GM23338 (cell line): ENCODE results near the gene NDOR1. TPM values are rescaled to one million over a fixed set of nuclear protein-coding genes. Genes with fewer than 3 reads are reported as not detected.

Source experiments
- ATAC-seq: fragments of 200-7000 bp; cut with Tn5 transposase; 3 replicates; pipeline ENCODE4 v1.9.1; 2020
- DNase-seq: peaks from one replicate; pipeline ENCODE4 v3.0.0-alpha.2; 2015; ENCODE audit warnings: low spot score
- H2AFZ ChIP-seq: fragments of 200-600 bp; sonication (generic); 2 replicates; pipeline ENCODE4 v1.8.0; 2016; ENCODE audit warnings: antibody characterized with exemption, mild to moderate bottlenecking, moderate library complexity
- H3F3A ChIP-seq: fragments of 200-600 bp; sonication (generic); replicated peaks from 2 replicates; pipeline ENCODE4 v1.8.0; 2017; ENCODE audit warnings: antibody characterized with exemption, mixed run types, low read depth
- H3K27ac ChIP-seq: fragments of 200-600 bp; sonication (generic); 2 replicates; pipeline ENCODE4 v1.6.1; 2016; ENCODE audit warnings: low read depth
- H3K27me3 ChIP-seq: fragments of 200-600 bp; sonication (generic); 2 replicates; pipeline ENCODE4 v1.8.0; 2016; ENCODE audit warnings: mild to moderate bottlenecking, mixed run types, moderate library complexity; ENCODE audit not compliant: insufficient read depth
- H3K36me3 ChIP-seq: fragments of 200-600 bp; sonication (generic); 2 replicates; pipeline ENCODE4 v1.8.0; 2016; ENCODE audit warnings: mild to moderate bottlenecking; ENCODE audit not compliant: insufficient read depth
- H3K4me1 ChIP-seq: fragments of 200-600 bp; sonication (generic); 2 replicates; pipeline ENCODE4 v1.8.0; 2016; ENCODE audit warnings: mild to moderate bottlenecking, moderate library complexity; ENCODE audit not compliant: insufficient read depth
- H3K4me2 ChIP-seq: fragments of 200-600 bp; sonication (generic); 2 replicates; pipeline ENCODE4 v1.7.1; 2017; ENCODE audit warnings: mixed run types
- H3K4me3 ChIP-seq: fragments of 200-600 bp; sonication (generic); 2 replicates; pipeline ENCODE4 v1.6.1; 2016; ENCODE audit warnings: mixed run types
- H3K79me2 ChIP-seq: fragments of 200-600 bp; sonication (generic); replicated peaks from 2 replicates; pipeline ENCODE4 v1.8.0; 2017; ENCODE audit warnings: mild to moderate bottlenecking; ENCODE audit not compliant: insufficient read depth
- H3K9me2 ChIP-seq: fragments of 200-600 bp; sonication (generic); 2 replicates; pipeline ENCODE4 v1.8.0; 2017; ENCODE audit not compliant: insufficient read depth
- H4K20me1 ChIP-seq: fragments of 200-600 bp; sonication (generic); replicated peaks from 2 replicates; pipeline ENCODE4 v1.8.0; 2017; ENCODE audit warnings: mild to moderate bottlenecking; ENCODE audit not compliant: insufficient read depth
- H3K27ac Mint-ChIP-seq: 2 replicates; pipeline ENCODE4 v1.8.0; 2020; ENCODE audit warnings: inconsistent platforms, mild to moderate bottlenecking, moderate library complexity, mixed read lengths
- H3K27me3 Mint-ChIP-seq: 3 replicates; pipeline ENCODE4 v1.8.0; 2022; ENCODE audit warnings: low read depth, mild to moderate bottlenecking, moderate library complexity, mixed read lengths, inconsistent platforms; ENCODE audit not compliant: insufficient read depth, poor library complexity
- H3K36me3 Mint-ChIP-seq: 3 replicates; pipeline ENCODE4 v1.8.0; 2021; ENCODE audit warnings: low read depth, mild to moderate bottlenecking, inconsistent platforms, moderate library complexity, mixed read lengths
- H3K4me1 Mint-ChIP-seq: 3 replicates; pipeline ENCODE4 v1.8.0; 2020; ENCODE audit warnings: mild to moderate bottlenecking, inconsistent platforms, mixed read lengths
- H3K4me3 Mint-ChIP-seq: 3 replicates; pipeline ENCODE4 v1.8.0; 2021; ENCODE audit warnings: moderate library complexity, mild to moderate bottlenecking, inconsistent platforms, mixed read lengths
- H3K9me3 Mint-ChIP-seq: 3 replicates; pipeline ENCODE4 v1.8.0; 2020; ENCODE audit warnings: moderate library complexity, mild to moderate bottlenecking, inconsistent platforms, mixed read lengths
- ETS1 ChIP-seq: IDR thresholded peaks from 2 replicates; pipeline ENCODE4 v1.6.1; 2016; ENCODE audit warnings: antibody characterized with exemption
- EZH2phosphoT487 ChIP-seq: fragments of 200-600 bp; sonication (generic); IDR thresholded peaks from one replicate; pipeline ENCODE4 v1.8.1; 2018; ENCODE audit warnings: antibody characterized with exemption; ENCODE audit not compliant: unreplicated experiment
- JUNB ChIP-seq: IDR thresholded peaks from one replicate; pipeline ENCODE4 v1.6.1; 2016; ENCODE audit warnings: antibody characterized with exemption; ENCODE audit not compliant: unreplicated experiment
- POLR2AphosphoS5 ChIP-seq: IDR thresholded peaks from 2 replicates; pipeline ENCODE4 v1.6.1; 2016; ENCODE audit warnings: antibody characterized with exemption, low read depth
- STAT1 ChIP-seq: IDR thresholded peaks from one replicate; pipeline ENCODE4 v1.6.1; 2016; ENCODE audit warnings: antibody characterized with exemption; ENCODE audit not compliant: unreplicated experiment
- ZNF331 ChIP-seq: fragments of 250-450 bp; sonication (Bioruptor Pico); IDR thresholded peaks from 2 replicates; pipeline ENCODE4 v1.5.0; 2020; ENCODE audit warnings: low read depth, mild to moderate bottlenecking, moderate library complexity
- polyA plus RNA-seq: library from polyadenylated mRNA; unstranded; fragments of >200 nt; fragmentation: Nextera tagmentation; extraction: Ambion mirVana; gene quantifications from 2 replicates; pipeline ENCODE4 v1.2.1, GENCODE V29; 2016
- total RNA-seq: library from RNA; depleted of rRNA; stranded (reverse); fragments of >200 nt; shearing (Covaris generic); gene quantifications from 2 replicates; pipeline ENCODE4 v1.2.3, GENCODE V29; 2014
- TF ChIP-seq, protein P1 (sequence below): fragments of 250-450 bp; sonication (Bioruptor Pico); IDR thresholded peaks from 2 replicates; pipeline ENCODE4 v1.5.0; 2020; ENCODE audit warnings: mild to moderate bottlenecking, moderate library complexity

NDOR1 gene
- total and polyA plus RNA-seq, 2 experiments from 2014 or later, result 19.4 to 38.1 TPM

DNA sequence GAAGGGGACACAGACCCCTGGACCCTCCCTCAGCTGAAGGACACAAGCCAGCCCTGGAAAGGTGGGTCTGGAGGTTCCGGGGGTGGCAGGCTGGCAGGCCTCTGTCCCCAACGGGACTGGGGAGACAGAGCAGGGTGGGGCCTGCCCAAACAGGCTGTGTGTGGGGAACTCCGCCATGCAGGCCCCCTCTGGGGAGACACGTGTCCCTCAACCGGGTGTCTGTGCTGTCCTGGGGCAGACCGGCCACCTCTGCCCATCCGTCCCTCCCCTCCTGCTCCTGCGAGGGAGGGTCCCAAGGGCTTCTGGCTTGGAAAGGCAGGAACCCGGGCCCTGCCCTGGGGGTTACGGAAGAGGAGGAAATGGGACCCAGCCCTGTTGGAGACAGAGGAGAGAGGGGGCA is 26.6 kb downstream of the NDOR1 start (continued):
- TF ChIP-seq, protein P1, sequence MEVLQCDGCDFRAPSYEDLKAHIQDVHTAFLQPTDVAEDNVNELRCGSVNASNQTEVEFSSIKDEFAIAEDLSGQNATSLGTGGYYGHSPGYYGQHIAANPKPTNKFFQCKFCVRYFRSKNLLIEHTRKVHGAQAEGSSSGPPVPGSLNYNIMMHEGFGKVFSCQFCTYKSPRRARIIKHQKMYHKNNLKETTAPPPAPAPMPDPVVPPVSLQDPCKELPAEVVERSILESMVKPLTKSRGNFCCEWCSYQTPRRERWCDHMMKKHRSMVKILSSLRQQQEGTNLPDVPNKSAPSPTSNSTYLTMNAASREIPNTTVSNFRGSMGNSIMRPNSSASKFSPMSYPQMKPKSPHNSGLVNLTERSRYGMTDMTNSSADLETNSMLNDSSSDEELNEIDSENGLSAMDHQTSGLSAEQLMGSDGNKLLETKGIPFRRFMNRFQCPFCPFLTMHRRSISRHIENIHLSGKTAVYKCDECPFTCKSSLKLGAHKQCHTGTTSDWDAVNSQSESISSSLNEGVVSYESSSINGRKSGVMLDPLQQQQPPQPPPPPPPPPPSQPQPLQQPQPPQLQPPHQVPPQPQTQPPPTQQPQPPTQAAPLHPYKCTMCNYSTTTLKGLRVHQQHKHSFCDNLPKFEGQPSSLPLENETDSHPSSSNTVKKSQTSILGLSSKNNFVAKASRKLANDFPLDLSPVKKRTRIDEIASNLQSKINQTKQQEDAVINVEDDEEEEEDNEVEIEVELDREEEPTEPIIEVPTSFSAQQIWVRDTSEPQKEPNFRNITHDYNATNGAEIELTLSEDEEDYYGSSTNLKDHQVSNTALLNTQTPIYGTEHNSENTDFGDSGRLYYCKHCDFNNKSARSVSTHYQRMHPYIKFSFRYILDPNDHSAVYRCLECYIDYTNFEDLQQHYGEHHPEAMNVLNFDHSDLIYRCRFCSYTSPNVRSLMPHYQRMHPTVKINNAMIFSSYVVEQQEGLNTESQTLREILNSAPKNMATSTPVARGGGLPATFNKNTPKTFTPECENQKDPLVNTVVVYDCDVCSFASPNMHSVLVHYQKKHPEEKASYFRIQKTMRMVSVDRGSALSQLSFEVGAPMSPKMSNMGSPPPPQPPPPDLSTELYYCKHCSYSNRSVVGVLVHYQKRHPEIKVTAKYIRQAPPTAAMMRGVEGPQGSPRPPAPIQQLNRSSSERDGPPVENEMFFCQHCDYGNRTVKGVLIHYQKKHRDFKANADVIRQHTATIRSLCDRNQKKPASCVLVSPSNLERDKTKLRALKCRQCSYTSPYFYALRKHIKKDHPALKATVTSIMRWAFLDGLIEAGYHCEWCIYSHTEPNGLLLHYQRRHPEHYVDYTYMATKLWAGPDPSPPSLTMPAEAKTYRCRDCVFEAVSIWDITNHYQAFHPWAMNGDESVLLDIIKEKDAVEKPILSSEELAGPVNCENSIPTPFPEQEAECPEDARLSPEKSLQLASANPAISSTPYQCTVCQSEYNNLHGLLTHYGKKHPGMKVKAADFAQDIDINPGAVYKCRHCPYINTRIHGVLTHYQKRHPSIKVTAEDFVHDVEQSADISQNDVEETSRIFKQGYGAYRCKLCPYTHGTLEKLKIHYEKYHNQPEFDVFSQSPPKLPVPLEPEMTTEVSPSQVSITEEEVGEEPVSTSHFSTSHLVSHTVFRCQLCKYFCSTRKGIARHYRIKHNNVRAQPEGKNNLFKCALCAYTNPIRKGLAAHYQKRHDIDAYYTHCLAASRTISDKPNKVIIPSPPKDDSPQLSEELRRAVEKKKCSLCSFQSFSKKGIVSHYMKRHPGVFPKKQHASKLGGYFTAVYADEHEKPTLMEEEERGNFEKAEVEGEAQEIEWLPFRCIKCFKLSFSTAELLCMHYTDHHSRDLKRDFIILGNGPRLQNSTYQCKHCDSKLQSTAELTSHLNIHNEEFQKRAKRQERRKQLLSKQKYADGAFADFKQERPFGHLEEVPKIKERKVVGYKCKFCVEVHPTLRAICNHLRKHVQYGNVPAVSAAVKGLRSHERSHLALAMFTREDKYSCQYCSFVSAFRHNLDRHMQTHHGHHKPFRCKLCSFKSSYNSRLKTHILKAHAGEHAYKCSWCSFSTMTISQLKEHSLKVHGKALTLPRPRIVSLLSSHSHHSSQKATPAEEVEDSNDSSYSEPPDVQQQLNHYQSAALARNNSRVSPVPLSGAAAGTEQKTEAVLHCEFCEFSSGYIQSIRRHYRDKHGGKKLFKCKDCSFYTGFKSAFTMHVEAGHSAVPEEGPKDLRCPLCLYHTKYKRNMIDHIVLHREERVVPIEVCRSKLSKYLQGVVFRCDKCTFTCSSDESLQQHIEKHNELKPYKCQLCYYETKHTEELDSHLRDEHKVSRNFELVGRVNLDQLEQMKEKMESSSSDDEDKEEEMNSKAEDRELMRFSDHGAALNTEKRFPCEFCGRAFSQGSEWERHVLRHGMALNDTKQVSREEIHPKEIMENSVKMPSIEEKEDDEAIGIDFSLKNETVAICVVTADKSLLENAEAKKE (CRISPR knock-in tag), result no peak
- no peak for TF ChIP-seq JUNB
- TF ChIP-seq ZNF331 (CRISPR knock-in tag), result no peak
- no peak for TF ChIP-seq EZH2phosphoT487
- no peak for TF ChIP-seq STAT1
- no peak for TF ChIP-seq POLR2AphosphoS5
- TF ChIP-seq ETS1, result no peak

DNA sequence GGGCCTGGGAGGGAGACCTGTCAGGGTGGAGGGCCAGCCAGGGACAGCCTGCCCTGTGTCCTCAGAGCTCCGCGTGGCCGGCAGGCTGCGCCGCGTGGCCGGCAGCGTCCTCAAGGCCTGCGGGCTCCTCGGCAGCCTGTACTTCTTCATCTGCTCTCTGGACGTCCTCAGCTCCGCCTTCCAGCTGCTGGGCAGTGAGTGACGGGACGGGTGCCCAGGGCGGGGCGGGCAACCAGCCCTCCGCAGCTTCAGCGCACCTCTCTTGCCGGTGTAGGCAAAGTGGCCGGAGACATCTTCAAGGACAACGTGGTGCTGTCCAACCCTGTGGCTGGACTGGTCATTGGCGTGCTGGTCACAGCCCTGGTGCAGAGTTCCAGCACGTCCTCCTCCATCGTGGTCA is 27.0 kb downstream of the NDOR1 start:
- Histone ChIP-seq H3F3A (no peaks in the 10 kb centered on the region), H2AFZ (no peak overlapping the region), H3K4me2 (no peak overlapping the region), H3K4me1 (peaks cover 7% of the 10 kb centered on the region; the same call in 1 of the 2 replicates), H3K4me3 (no peak overlapping the region), H4K20me1 (no peaks in the 10 kb centered on the region), H3K9me2 (no peaks in the 10 kb centered on the region), H3K27me3 (no peaks in the 10 kb centered on the region), H3K36me3 (no peaks in the 10 kb centered on the region), H3K79me2 (no peaks in the 10 kb centered on the region), H3K27ac (no peak overlapping the region)
- peaks cover 6% of the 10 kb centered on the region for H3K27me3 Mint-ChIP-seq
- ATAC-seq (no peak), DNase-seq (no peak)
- H3K9me3 Mint-ChIP-seq, result no peaks in the 10 kb centered on the region
- H3K4me1 Mint-ChIP-seq, result peaks cover 10% of the 10 kb centered on the region; the same call in 2 of the 3 replicates
- no peaks in the 10 kb centered on the region for H3K36me3 Mint-ChIP-seq
- no peak overlapping the region for H3K27ac Mint-ChIP-seq
- no peak overlapping the region for H3K4me3 Mint-ChIP-seq
- TF ChIP-seq, protein P1 (CRISPR knock-in tag), result no peak
- TF ChIP-seq POLR2AphosphoS5, result no peak
